Stimulated activated CD4-positive, alpha-beta T cell treated with anti-CD3 and anti-CD28 coated beads, TNF-alpha, amount 100 ng/mL, for 4 hours (primary cell): ENCODE measurements around the gene ADCY10.

Experiments
- DNase-seq, 3 experiments: peaks; one replicate each; pipeline ENCODE4 v3.0.0-alpha.2; 2020; ENCODE audit warnings: low read depth in 3 of 3

Gene ADCY10

GRCh38 chr1:167927046-167927754 is 13.3 kb upstream of the ADCY10 start:
- DNase-seq, result no peak

- no peak for DNase-seq
Observed at GRCh38 chr1:167926486-167926997, 12.6 kb upstream of the ADCY10 start.

DNA sequence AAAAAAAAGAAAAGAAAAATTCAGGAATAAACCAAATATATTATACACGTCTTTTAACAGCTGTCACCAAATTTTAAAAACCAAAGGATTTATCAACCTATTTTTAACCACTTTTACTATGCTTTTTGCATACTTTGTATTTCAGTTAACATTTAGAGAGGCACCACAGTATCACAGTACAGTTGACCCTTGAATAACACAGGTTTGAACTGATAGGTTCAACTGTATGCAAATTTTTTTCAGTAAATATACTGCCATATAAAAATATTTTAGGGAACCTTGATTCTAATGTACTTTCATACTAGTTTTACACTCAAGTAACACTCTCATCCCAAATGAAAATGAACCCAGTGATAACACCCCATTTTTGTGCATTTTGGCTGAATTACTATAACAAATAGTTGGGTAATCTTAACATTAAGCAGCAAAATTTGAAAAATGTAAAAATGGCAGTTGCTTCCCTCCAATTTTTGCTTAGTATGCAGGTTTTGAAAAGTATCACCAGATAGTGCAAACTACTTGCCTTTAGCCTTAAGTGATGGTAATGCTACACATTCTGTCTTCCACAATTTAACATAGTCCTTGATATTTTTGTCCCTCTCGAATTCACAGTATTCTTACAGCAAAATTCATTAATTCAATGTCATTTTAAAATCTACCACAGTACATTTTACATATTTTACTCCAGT is 10.8 kb upstream of the ADCY10 start:
- DNase-seq, result no peak

GRCh38 chr1:167924102-167924501 is 10.2 kb upstream of the ADCY10 start:
- no peak for DNase-seq

GRCh38 chr1:167923324-167924056 is 9.6 kb upstream of the ADCY10 start:
- DNase-seq, result no peak

DNA sequence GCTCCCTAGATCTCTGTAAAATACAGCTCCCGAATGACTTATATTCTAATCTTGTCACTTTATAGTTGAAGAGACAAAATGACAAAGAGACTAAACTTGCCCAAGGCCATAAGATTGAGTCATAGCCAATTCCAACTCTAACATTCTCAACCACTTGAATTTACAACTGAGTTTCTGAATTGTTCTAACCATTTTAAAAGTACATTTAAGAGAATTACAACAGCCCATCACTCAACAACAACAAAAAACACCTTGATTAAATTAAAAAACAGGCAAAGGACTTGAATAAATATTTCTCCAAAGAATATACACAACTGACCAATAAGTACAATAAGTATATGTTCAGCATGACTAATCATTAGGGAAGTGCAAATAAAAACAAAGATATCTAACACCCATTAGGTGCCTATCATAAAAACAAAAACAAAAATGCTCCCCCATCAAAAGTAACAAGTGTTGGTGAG is 8.7 kb upstream of the ADCY10 start:
- DNase-seq, result no peak

- DNase-seq, result no peak
Observed at GRCh38 chr1:167922023-167922422, 8.1 kb upstream of the ADCY10 start.

GRCh38 chr1:167916766-167917511 is 3.0 kb upstream of the ADCY10 start:
- DNase-seq, result no peak

GRCh38 chr1:167915569-167915968 is 1.6 kb upstream of the ADCY10 start:
- no peak for DNase-seq

- DNase-seq, result no peak
Observed at GRCh38 chr1:167912294-167912693, 1.6 kb downstream of the ADCY10 start.

DNA sequence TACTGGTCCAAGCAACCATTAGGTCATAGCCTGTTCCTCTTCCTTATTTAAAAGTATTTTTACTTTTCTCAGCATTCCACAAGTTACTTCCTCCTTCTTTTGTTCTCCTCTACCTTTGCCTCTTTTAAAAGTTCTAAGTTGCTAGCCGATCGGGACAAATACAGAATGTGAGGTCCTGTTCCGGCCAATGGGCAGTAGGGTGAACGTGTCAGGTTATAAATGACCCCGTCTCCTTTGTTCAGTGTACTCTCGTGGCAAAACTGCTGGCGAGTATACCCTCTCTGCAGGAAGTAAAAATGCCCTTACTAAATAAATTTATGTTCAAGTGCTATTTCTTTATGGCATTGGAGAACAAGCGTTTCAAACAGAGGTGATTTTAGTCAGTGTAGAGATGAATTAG is 2.5 kb downstream of the ADCY10 start:
- DNase-seq, result no peak

- DNase-seq, result no peak
Observed at GRCh38 chr1:167910530-167910929, 3.4 kb downstream of the ADCY10 start.

DNA sequence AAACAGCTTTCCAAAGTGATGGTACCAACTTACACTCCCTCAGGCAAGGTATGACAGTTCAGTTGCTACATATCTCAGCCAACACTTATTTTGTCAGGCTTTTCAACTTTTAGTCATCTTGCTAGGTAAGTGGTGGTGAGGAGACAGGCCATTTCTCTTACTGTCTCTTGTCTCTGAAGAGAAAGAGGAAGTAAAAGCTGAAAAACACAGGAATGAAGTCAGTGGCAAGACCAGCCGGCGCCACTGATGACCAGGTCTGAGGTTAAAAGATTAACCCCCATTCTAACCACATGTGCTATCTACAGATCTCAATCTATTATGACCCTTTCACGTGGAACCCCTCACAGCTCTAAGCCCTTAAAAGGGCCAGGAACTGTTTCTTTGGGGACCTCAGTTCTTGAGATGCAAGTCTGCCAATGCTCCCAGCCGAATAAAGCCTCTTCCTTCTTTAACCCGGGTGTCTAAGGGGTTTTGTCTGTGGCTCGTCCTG is 4.2 kb downstream of the ADCY10 start:
- no peak for DNase-seq

GRCh38 chr1:167905671-167906070 is 8.3 kb downstream of the ADCY10 start:
- no peak for DNase-seq

DNA sequence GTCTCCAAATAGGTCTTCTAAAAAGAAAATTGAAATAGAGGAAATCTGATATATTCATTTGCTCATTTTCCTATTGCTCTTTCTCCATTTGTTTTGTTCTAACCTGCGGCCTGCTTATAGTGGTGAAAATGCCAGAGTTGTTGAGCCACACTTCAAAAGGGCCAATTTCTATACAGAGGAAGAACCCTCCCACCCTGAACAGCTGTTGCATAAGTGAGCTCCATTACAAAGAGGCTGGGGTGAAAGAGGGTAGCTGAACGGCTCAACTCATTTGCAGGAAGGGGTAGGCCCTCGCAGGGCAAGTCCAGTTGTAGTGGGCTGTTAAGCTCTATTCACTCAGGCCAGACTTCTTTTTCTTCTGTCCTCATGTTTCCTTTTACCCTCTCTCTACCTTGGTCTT is 8.8 kb downstream of the ADCY10 start:
- no peak for DNase-seq

DNA sequence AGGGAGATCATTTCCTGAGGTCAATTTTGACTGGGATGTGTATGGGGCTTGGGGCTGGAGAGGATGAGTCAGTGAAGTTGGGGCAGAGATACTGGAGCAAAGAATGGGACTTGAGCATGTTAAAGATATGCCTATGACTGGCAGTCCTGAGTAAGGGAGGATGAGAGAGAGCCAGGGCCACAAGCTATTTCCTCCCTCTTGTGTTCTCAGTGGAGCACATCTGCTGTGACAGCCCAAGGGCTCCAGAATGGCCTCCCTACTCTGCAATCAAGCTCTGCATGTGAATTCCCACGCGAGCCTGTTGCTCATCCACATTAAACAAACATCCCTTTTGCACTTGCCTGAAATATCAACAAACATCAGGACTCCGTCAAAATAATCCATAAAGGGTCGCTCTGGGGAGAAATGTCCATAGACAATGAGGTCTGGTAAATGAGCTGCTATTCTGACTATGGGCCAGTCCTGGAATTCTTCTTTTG is 9.2 kb downstream of the ADCY10 start:
- DNase-seq, result no peak

DNA sequence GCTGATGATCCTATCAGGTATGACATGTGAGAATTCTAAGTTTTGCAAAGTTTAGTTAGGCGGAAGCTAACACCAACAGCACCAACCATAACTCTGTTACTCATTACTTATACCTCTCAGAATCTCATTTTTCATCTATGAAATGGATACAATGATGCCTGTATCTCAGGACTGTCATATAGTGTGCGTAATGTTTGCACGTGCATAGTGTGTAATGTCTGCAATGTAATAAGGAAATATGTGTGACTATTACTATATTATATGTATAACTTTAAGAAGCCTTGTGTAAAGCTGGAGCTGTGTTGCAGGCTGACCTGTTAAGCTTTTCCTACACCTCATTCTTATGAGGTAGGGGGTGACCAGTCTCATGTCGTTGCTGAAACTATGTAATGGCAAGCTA is 13.0 kb downstream of the ADCY10 start:
- no peak for DNase-seq

GRCh38 chr1:167899253-167899681 is 14.7 kb downstream of the ADCY10 start:
- no peak for DNase-seq

- no peak for DNase-seq
Observed at GRCh38 chr1:167898578-167899222, 15.2 kb downstream of the ADCY10 start.

DNA sequence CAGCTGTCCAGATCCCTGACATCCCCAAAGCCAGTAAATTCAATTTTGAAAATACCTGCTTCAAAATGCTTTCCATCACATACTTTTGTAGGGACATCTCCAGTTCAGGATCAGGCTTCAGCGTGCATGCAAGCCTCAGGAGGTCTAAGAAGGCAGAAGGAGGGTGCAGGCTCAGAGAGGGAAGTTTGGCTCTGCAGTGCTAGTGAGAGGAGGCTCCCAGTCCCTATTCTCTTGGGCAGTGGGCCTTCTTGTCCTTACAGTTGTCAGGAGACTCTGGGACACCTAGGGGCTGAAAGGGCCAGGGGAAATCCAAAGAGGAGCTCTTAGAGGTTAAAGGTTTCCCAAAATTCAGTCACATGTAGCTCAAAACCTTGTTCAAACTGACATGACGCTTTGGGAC is 20.1 kb downstream of the ADCY10 start:
- DNase-seq, result no peak

GRCh38 chr1:167890400-167890799 is 23.5 kb downstream of the ADCY10 start:
- no peak for DNase-seq
